ENCODE results near the gene CENATAC. TPM values are rescaled to one million over a fixed set of nuclear protein-coding genes. Genes with fewer than 3 reads are reported as not detected.

CENATAC gene
- total RNA-seq, 4 donors from 2014 or later = 45.2 to 128 (median 56.4) TPM

DNA sequence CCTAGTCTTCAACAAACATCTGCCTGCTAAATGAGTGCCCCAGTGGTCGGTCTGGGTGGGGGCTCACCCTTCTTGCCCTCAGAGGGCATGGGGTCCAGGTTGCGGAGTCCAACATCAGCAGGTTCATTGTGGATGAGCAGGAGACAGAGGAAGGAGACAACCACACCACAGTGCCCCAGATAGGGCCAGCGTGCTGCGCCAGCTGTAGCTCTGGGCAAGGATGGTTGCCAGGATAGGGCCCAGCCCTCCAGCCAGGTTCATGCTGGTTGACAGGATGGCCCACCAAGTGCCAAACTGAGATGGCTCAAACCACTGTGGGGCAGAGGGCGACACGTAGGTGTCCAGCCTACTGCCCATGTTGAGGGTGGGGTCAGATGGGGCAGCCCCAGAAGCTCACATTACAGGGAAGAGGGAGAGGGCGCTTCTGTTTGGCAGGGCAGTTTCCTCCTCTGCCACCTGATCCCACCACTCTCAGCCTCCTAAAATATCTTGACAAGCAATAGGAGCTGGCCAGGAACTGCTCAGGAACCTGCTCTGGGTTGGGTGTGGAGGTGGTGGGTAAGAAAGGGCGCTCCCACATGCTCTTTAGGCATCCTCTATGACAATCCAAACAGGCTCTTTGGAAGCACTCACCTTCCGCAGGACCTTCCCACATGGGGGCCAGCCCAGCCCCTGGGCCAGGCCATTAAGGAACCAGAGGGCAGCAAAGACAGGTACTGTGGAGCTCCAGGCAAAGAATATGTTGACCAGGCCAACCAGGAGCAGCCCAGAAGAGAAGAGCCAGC lies 29.8 kb downstream of the CENATAC start:
- intact Hi-C loops (cut with DNase I) = no loop called here
- Histone ChIP-seq H3K36me3 (peaks cover 8 to 21% of the 10 kb centered on the region in 2 donors), H3K27ac (no peak overlapping the region), H3K9me3 (no peaks in the 10 kb centered on the region), H3K4me1 (peaks cover 6 to 18% of the 10 kb centered on the region in 2 donors), H3K27me3 (no peaks in the 10 kb centered on the region), H3K4me3 (replicated peaks in 1 of 3) (no peak overlapping the region)
- 94 to 100% methylated on average over 8 of the region's 9 CpGs for WGBS, 2 donors
- no peak for DNase-seq
- TF ChIP-seq POLR2A (IDR thresholded peaks at IDR 0.05) (no peak), CTCF (IDR thresholded peaks at IDR 0.05) (no peak)

DNA sequence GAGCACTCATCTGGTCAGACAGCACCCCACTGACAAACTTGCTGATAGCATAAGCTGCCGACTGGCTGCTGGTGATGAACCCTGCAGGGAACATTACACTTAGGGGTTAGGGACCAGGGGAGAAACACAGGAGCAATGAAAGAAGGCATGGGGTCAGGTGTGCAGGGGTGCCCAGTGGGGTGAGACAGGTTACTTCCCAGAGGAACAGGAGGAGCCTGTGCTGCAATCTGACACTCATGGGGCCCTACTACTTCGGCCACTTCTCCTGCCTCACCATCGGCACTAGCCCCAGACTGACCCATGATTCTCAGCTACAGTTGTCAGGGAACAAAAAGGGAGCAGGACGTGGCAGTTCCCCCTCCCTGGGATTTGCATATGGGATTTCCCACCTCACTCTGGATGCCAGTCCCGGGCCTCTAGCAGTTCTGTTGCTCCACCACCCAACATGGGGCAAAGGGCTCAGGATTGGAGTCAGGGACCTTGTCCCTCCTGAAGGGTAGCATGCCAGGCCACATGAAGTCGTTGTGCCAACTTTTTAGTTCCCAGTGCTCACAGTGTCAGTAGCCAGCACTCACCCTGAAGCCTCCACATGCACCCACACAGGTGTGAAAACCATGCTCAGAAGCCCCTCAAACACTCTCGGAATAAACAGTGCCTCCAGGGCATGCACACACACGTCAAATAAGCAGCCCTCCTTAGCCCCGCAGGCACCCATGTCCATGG lies 30.6 kb downstream of the CENATAC start:
- 84 to 87% methylated on average over 9 of the region's 9 CpGs for WGBS, 2 donors
- H3K9me3 ChIP-seq = no peaks in the 10 kb centered on the region
- no peak overlapping the region for H3K4me3 ChIP-seq (replicated peaks in 1 of 3)
- TF ChIP-seq CTCF (IDR thresholded peaks at IDR 0.05) (no peak), POLR2A (IDR thresholded peaks at IDR 0.05) (no peak)
- H3K36me3 ChIP-seq = peaks cover 2 to 16% of the 10 kb centered on the region in 2 donors
- H3K27me3 ChIP-seq = no peaks in the 10 kb centered on the region
- H3K27ac ChIP-seq = no peak overlapping the region
- peaks cover 6 to 18% of the 10 kb centered on the region in 2 donors for H3K4me1 ChIP-seq
- no peak for DNase-seq
- intact Hi-C loops (cut with DNase I) = no loop called here

GRCh38 chr11:119029069-119029339 lies 31.1 kb downstream of the CENATAC start:
- Histone ChIP-seq H3K27me3 (no peaks in the 10 kb centered on the region), H3K4me1 (peaks cover 6 to 18% of the 10 kb centered on the region in 2 donors), H3K36me3 (peaks cover 0 to 11% of the 10 kb centered on the region in 2 donors), H3K27ac (no peak overlapping the region), H3K9me3 (no peaks in the 10 kb centered on the region), H3K4me3 (replicated peaks in 1 of 3) (no peak overlapping the region)
- 71 to 100% methylated on average over 1 of the region's 1 CpG for WGBS, 2 donors
- intact Hi-C loops (cut with DNase I) = no loop called here
- DNase-seq = no peak
- no peak for TF ChIP-seq POLR2A (IDR thresholded peaks at IDR 0.05)
- TF ChIP-seq CTCF (IDR thresholded peaks at IDR 0.05) = no peak

DNA sequence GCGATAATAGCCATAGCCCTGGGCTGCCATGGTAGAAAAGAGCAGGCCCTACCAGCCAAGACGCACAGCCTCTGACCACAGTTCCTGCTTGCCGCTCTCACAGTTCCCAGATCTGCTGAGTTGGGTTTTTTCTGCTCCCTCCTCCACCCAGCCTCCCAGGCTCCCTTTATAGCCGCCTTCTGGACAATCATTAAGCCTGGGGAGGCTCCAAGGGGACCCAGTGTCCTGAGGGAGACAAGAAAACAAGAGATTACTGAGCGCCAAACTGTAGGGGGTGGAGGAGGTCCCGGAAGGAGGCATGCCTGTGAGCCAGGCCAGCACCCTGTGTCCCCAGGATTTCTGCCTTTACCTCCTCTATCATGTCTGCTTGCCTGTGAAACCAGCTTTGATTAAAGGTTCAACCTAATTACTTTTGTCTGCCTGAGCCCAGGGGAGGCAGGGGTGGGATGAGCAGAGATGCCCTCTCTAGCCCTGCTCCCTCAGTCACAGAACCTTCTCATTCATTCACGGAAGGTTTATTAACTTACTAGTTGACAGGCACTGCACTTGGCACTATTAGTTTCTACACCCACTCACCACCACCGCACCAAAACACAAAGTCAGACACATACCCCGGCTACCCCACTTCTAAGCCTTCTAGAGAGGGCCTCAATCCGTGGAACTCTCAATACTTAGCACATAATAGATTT lies 31.5 kb downstream of the CENATAC start:
- no peaks in the 10 kb centered on the region for H3K9me3 ChIP-seq
- peaks cover 0 to 7% of the 10 kb centered on the region in 2 donors for H3K36me3 ChIP-seq
- 56 to 69% methylated on average over 8 to 10 of the region's 10 CpGs for WGBS, 2 donors
- peak overlapping the region in 1 of 3 donors; percentile 73 for H3K4me3 ChIP-seq (replicated peaks in 1 of 3)
- H3K27ac ChIP-seq = no peak overlapping the region
- intact Hi-C loops (cut with DNase I) = no loop called here
- H3K4me1 ChIP-seq = peaks cover 6 to 18% of the 10 kb centered on the region in 2 donors
- TF ChIP-seq POLR2A (IDR thresholded peaks at IDR 0.05) = no peak
- TF ChIP-seq CTCF (IDR thresholded peaks at IDR 0.05) = no peak
- DNase-seq = no peak
- H3K27me3 ChIP-seq = no peaks in the 10 kb centered on the region

GRCh38 chr11:119030029-119030328 lies 32.0 kb downstream of the CENATAC start:
- Histone ChIP-seq H3K4me3 (replicated peaks in 1 of 3) (peak overlapping the region; percentile 28 to 73 (median 50)), H3K9me3 (no peaks in the 10 kb centered on the region), H3K4me1 (peaks cover 6 to 13% of the 10 kb centered on the region in 2 donors), H3K36me3 (peaks cover 0 to 2% of the 10 kb centered on the region in 2 donors), H3K27me3 (no peaks in the 10 kb centered on the region), H3K27ac (peak overlapping the region in 2 of 3 donors; percentile 51 to 64)
- DNase-seq = no peak
- intact Hi-C loops (cut with DNase I) = no loop called here
- 23% methylated on average over 2 of the region's 13 CpGs; no CpG with 5 or more reads in 1 of the 2 donors for WGBS, 2 donors
- no peak for TF ChIP-seq CTCF (IDR thresholded peaks at IDR 0.05)
- TF ChIP-seq POLR2A (IDR thresholded peaks at IDR 0.05) = no peak

Data from thyroid gland (tissue), 4 donors.